ENCODE results near the gene CSRP1.
"Not testable (repeated sequence)": the region's sequence is repeated elsewhere in the genome, so short reads cannot be mapped to it uniquely, and the experiment has no call there.

CSRP1 gene

DNA sequence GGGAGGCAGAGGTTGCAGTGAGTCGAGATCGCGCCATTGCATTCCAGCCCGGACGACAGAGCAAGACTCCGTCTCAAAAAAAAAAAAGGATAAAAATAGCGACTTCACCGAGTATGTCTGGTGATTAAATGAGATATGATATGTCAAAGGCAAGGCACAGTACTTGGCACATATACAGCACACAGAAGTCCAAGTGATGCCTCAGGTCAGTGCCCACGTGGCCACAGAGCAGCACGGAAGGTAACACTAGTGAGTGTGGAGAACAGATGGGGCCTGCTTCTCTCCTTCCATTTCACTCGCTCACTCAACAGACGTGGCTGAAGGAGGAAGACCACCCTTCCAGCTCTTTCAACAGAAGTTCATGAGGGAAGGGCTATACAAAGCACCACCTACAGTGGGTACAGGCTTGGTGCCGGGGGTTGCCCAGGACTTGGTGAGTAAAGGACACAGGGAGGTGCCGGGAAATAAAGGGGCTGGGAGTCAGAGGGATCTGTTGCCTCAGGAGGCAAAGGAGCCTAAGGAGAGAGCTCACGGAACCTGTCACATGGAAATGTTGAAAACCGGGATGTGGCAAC lies 8.9 kb downstream of the CSRP1 start:
- DNase-seq (ENCODE audit: low read depth), result no peak

DNA sequence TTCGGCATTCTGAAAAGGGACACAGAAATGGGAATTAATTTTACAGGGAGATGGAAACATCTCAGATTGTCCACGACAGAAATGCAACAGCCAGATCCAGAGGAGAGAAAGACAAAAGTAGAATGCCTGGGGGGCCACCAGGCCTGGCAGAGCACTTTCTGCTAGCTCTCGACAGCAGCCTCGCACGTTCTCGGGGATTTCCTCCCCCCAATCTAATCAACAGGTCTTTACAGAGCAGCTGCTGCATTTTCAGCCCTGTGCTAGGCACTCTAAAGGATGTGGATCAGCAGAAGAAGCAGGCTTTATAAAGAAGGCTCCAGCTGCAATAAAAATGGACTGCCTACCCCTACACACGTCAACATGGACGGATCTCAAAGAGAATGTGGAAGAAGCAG lies 10.6 kb downstream of the CSRP1 start:
- no peak for DNase-seq (ENCODE audit: low read depth)

DNA sequence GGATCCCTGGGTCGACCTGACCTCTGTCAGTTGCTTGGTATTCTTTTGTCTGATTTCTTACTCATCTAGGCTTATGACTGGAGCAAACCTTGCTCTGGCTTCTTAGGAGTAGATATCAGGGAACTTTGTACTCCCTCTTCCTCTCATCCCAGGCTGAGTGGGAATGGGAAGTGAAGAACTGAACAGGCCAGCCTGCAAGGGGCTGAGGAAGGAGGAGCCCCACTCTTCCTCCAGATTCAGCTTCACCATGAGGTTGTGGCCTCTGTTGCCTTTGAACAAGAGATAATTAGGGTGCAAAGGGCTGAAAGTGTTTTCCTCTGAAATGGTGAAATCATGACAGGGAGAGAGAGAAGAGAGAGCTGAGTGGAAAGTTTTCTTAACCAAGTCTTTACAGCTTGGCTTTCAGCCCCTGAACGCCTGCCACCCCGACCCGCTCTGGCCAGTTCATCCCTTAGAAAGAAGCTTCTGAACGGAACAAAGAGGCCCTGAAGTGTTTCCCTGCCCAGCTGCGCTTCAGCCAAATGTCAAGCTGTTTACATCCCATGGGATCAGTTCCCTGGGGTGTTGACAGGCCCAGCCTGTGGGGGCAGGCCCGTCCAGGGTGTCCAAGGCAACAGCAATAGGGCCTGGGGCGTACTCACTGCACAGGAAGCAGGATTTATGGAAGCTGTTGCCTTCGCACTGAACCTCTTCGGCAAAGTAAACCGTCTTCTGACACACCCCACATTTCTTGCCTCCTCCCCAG lies 11.2 kb downstream of the CSRP1 start:
- DNase-seq (ENCODE audit: low read depth), result no peak

DNA sequence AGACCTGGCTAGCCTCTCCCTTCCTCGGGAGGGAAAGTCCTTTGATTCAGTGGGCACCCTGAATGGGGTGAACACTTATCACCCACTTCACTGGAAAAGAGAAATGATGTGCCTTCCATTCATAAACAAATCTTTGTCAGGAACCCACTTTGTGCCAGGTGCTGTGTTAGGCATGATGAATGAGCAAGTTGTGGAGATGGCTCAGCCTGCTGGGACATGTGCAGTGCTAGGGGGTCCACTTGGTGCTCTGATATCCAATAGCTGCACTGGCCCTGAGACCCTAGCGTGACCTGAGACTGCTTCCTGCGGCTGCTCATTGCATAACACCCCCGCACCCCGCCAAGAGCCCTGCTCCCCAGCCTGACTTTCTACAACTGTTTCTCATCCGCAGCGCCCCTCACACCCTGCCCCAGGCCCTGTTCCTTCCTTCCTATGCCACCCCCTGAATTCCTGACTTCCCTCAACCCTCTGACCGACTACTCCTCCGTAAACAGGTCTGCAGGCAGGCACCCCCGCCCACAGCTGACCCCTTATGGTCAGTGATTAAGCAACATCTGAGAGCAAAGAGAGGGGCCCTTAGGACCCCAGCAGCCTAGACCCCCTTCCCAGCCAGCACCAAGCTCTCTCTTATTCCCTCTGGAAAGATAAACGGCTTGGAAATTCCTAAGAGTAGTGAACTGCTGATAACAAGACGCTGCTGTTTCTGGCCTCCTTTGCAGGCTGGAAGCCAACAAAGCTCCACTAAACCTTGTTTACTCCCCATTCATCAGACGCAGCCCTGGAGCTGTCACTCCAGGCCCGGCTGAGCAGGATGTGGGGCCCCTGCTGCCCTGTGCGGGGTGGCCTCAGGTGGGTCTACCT lies 12.9 kb downstream of the CSRP1 start:
- DNase-seq (ENCODE audit: low read depth), result no peak

DNA sequence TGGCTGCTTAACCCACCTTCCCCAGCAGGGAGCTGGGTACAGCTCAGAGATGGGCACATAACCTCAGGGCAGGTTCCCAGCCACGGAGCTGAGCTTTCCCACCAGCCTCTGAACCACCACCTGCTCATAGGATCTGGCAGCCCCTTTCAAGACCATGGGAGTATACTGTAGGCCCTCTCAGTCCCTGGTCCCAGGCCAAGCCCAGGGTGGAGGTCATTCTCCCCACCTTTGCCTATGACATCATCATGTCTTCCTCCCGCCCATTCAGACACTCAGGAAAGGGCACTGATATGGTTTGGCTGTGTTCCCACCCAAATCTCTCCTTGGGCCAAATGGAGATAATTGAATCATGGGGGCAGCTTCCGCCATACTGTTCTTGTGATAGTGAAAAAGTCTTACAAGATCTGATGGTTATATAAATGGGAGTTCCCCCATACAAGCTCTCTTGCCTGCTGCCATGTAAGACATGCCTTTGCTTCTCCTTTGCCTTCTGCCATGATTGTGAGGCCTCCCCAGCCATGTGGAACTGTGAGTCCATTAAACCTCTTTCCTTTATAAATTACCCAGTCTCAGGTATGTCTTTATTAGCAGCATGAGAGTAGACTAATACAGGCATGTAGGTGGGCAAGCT lies 13.8 kb downstream of the CSRP1 start:
- not testable (repeated sequence) for DNase-seq (ENCODE audit: low read depth)

DNA sequence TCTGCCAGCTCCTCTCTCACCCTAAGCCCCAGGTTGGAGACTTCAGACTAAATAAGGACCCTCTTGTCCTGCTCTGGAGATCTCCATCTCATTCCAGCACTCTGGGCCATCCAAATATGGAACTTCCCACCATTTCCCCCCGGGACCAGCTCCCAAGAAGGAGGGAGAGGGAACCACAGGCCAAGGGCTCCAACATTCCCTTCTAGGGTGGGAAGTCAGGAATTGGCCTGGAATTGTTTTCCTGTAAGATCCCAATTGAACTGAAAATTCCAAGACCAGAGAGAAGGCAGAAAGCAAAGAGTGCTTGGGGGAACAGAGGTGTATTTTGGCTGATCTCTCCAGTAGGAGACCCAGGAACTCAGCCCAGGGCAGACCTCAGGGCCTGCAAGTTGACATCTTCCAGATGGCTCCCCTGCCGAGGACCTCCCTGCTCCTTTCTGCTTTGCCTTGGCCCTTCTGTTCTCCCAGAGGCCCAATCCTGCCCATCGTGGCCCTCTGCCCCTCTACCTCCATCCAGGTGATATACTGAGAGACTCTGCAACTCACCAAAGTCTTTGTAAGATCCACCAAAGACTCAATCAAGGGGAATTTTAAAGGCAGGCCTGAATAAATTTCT lies 14.9 kb downstream of the CSRP1 start:
- DNase-seq (ENCODE audit: low read depth), result no peak

DNA sequence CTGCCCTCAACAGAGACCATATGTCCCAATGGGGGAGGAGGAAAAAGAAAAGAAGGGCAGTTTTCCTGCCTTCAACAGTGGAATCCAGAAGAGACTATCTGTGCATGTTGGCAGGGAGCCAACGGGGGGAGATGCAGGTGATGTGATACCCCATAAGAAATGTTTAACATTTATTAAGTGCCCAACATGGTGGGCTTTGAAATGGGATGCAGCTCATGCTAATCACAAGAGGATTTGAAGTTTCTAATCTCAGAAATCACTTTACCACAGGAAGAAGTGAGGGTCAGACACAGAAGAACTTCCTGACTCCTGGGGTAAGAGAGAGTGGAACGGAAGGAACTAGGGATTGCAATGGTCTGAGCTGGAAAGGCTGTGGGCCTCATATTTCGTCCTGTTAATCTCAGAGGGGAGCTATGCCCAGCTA lies 16.2 kb downstream of the CSRP1 start:
- no peak for DNase-seq (ENCODE audit: low read depth)

DNA sequence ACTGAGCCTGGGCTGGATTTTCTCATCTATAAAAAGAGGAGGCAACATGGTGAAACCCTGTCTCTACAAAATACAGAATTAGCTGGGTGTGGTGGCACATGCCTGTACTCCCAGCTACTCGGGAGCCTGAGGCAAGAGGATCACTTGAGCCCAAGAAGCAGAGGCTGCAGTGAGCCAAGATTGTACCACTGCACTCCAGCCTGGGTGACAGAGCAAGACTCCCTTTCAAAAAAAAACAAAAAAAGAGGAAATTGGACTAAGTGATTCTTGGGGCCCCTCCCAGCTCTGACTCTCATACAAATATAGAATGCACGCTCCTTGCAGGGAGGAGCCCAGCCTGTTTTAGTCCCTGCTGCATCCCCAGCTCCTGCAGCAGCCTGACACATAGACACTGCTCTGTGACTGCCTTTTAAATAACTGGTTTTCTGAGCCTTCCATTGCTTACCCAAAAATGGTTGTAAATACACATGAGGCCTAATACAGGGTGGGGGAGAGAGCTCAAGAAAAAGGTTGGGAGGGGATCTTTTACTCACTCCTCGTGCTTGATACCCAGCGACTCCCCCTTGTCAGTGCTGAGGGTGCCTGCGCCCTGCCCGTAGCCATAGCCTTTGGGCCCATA lies 17.2 kb downstream of the CSRP1 start:
- DNase-seq (ENCODE audit: low read depth), result no peak

DNA sequence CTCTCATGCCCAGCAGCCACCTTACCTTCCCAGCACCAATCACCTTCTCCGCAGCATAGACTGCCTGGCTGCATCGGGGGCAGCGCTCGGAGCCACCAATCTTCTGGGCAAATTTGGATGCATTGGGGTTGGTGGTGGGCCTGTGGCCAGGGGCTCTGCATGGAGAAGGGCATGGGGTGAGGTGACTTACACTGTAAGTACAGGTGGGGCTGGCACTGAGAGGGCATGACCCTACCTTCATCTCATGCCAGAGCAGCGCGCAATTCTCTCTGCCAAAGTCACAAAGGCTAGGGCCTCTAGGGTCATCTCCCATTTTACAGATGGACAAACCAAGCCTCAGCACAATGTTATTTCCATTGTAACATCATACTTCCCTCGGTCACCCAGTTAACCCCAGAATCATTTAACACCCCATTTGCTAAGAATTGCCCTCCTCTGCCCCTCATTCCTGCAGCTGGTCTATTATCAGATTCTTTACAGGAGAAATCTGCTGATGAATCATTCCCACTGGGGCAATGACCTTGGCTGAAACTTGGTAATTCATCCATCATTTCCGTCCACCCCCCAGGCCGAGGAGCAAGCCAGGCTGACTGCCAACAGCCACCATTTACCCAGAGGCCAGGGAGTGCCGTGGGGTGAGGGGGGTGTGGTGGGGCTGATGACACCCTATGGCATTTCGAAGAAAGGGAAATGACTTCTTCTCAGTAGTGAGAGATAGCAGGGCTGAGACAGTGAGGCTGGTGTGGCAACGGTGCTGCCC lies 17.9 kb downstream of the CSRP1 start:
- no peak for DNase-seq (ENCODE audit: low read depth)

DNA sequence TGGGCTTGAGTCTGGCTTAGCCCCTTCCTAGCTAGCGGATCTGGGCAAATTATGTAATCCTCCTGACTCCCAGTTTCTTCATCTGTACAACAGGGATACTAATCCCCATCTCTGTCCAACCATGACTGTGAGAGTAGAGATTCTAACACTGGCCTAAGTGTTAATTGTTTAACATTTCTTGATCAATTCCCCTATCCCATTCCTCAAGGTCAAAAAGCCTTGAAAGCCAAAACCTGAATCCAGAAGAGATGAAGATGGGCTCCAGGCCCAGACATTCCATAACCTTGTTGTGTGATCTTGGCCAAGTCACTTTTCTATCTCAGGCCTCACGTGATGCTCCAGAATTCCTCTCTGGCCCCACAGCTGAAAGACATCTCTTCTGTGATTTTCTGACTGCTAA lies 19.2 kb downstream of the CSRP1 start:
- no peak for DNase-seq (ENCODE audit: low read depth)

DNA sequence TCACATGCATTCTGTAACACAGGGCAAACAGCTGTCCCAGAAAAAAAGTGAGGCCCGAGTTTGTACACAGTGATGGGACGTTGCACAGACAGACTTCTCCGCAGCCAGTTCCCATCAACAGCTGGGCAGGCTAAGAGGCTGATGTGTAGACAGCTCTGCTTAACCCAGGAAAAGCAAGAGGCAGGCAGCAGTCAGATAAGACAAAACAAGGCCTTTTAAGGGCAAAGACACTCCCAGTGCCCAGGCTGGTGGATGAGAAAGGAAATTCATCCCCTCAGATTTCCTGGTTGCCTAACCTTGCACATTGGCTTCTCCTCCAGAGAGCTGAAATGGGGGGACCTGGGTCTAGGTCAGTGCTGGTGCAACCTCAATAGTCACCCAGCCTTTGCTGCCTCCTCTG lies 20.7 kb downstream of the CSRP1 start:
- no peak for DNase-seq (ENCODE audit: low read depth)

DNA sequence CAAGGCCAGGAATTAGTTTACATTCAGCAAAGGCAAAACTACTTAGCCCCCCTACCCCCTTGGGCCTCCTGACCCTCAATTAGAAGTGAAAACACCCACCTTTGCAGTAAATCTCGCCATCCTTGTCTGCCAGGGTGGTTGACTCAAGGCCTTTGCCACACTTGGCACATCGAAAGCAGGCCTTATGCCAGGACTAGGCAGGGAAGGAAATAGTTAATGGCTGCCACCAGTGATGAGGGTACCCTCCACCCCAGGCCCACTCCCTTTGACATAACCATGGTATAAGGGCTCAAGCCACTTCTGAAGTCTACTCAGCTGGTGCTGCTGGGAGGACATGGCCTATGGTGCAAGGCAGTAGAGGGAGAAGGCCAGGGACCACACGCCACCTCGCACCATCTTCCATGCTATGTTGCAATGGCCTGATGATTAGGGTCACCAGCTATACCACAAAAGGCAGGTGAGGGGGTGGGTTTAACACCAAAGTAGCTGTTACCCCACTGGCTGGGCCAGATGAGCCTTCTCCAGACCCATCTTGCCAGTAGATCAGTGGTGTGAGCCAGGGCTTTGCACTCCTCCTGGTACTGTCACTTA lies 21.6 kb downstream of the CSRP1 start:
- no peak for DNase-seq (ENCODE audit: low read depth)

DNA sequence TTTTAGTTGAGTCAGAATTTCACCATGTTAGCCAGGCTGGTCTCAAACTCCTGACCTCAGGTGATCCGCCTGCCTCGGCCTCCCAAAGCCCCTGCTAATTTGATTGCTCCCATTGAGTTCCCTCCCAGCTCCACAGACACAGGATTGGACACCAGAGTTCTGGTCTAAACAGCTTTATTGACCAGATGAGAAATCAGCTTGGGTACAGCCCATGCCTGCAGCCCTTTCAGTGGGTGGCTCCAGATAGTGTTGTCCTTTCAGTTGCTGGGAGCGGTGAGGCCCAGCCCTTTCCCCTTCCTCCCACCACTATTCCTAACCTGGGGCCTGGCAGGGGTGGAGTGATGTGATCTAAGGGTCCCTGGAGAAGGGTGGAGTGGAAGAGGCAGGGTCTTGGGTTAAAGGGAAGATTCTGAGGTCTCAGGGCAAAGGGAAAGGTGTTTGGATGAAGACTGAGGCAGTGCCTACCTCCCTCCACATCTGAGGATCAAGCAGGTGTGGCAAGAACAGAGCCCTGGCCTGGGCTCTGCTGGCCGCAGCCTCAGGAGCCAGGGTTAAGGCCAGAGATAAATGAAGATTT lies 23.5 kb downstream of the CSRP1 start:
- DNase-seq (ENCODE audit: low read depth), result no peak

DNA sequence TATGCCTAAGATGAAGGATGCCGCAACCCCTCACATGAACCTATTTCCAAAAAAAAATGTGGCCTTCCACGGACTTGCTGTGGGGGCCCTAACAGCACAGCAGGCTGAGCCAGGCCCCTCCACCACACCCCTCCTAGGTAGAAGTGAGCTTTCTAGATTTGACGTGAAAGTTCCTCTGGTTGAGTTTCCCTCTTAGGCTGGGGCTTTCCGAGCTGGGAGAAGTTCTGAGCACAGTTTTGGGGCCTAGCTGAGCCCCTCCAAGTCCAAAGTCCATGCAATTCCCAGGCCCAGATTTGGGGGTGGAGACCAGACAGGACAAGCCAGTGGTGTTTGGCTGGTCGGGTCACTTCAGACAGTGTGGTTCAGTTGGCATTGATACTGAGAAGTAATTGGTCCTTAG lies 24.2 kb downstream of the CSRP1 start:
- no peak for DNase-seq (ENCODE audit: low read depth)

DNA sequence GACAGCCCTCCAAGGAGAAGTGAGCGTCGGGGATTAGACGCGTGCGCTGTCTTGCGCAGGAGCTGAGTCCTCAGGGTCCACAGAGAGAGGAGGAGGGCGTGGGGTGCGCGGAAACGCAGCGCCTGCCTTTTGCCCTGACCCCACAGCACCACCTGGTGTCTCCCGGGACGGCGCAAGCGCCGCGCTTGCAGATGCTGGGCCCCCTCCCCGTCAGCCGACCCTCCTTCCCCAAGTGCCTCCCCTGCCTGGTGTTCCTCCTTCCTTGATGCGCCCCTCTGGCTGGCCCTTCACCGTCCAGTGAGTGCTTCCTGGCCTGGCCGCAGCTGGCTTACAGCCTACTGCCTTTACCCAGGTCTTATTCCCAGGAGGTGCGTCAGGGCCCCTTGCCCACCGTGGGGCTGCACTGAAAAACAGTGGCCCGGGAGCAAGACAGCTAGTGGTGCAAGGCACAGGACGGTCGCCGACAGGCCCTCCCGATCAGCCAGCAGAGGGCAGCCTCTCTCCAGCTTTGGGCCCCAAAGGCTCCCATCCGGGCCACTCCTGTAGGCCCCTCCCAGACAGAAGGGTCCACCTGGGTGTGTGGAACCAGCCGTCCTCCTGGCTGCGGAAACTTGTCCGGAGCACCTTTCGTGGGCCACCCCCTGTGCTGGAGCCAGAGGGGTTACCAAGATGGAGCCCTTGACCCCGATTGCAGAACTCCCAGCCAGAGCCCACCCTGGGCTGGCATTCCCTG lies 25.0 kb downstream of the CSRP1 start:
- peak; percentile 62 for DNase-seq (ENCODE audit: low read depth)

DNA sequence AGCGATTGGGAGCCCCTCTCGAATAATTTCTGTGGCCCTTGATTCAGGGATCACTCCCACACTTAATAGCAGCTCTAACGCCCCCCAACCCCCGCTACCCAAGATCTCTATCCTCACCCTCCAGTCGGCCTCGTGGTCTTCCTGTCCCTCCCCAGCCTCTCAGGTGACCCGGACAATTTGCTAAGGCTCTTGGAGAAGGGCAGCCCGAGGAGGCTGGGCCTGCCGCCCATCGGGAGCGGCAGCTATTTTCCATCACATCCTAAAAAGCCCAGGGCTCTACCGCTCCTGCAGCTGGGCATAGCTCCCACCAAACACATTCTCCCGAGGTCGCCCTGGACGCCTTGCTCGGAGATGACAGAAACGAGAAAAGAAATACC lies 25.9 kb downstream of the CSRP1 start:
- no peak for DNase-seq (ENCODE audit: low read depth)

DNA sequence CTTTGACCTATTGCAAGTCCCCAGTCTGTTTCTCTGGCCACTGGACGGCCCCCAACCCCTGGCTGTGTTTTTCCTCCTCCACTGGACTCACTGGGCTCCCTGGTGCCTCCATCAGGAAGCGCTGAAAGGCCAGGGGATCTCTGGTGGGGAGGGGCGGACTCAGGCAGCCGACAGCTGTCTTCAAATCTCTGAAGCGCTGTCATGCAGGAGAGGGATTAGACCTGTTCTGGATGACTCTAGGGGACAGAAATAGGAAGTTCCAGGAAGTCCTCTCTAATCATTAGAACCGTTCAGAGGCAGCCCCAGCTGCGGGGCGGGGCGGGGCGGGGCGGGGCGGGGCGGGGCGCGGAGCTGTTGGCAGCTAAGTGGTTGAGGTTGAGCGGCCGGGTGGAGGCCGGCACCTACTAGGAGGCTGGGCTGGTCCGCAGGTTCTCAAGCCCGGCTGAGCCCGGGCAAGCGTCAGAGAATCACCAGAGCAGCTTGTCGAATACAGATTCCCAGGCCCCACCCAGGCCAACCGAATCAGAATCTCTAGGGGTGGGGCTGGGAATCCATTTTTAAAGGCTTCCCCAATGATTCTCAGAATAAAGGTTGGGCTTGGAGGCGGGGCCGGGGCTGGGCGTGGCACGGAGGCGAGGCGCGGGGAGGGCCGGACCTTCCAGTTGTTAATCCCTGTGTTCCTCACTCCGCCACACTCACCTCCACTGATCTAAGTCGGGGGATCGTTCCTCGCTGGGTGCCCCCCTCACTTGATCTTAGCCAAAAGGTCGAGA lies 26.5 kb downstream of the CSRP1 start:
- DNase-seq (ENCODE audit: low read depth), result peak; percentile 69

DNA sequence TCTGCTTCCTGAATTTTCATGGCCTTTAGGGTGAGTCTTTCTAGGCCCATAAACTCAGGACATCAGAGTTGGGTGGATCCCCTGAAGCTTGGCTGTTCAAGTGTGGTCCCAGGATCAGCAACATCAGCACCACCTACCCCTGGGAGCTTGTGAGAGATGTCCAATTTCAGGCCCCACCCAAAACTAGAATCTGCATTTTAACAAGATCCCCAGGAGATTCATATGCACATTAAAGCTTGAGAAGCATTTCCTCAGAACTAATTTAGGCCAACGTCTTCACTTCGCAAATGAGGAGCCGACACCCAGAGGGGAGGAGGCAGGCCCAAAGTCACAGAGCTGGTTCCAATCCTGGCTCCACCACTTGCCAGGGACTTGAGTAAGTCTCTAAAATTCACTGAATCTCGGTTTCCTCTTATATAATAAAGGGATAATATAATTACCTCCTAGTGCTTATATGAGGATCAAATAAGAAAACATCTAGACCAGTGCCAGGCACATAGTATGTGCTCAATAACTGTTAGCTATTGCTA lies 27.7 kb downstream of the CSRP1 start:
- DNase-seq (ENCODE audit: low read depth), result no peak

DNA sequence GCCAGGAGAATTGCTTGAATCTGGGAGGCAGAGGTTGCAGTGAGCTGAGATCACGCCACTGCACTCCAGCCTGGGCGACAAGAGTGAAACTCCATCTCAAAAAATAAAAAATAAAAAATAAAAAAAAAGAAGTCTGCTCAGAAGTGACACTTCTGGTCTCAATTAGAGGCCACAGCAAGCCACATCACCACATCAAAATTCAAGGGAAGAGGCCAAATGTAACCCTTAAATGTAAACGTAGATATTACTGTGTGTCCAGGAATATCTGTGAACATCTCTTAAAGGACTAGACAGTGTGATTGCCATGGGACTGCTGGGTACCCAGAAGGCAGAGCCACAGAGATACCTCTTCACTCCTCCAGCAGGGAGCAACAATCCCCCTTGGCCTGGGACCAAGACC lies 28.3 kb downstream of the CSRP1 start:
- DNase-seq (ENCODE audit: low read depth), result not testable (repeated sequence)

Measured in CMK (cell line).